ENCODE measurements around the gene EEFSEC. TPM values are rescaled to one million over a fixed set of nuclear protein-coding genes. Genes with fewer than 3 reads are reported as not detected.

The EEFSEC gene
- total RNA-seq, 2 donors from 2014 or later: 15.7 to 18.0 TPM

GRCh38 chr3:128439226-128439625 is 285.9 kb downstream of the EEFSEC start:
- no peak for DNase-seq (ENCODE audit: low spot score)
- Histone ChIP-seq H3K27ac (no peak overlapping the region), H3K27me3 (no peaks in the 10 kb centered on the region), H3K9me3 (no peaks in the 10 kb centered on the region), H3K4me3 (no peak overlapping the region), H3K4me1 (no peaks in the 10 kb centered on the region), H3K36me3 (no peaks in the 10 kb centered on the region)
- no peak for TF ChIP-seq CTCF (IDR thresholded peaks at IDR 0.05)

GRCh38 chr3:128442070-128442469 is 288.8 kb downstream of the EEFSEC start:
- TF ChIP-seq CTCF (IDR thresholded peaks at IDR 0.05): no peak
- no peak for DNase-seq (ENCODE audit: low spot score)

GRCh38 chr3:128442949-128443348 is 289.7 kb downstream of the EEFSEC start:
- no peaks in the 10 kb centered on the region for H3K36me3 ChIP-seq
- H3K4me3 ChIP-seq: no peak overlapping the region
- no peak overlapping the region for H3K27ac ChIP-seq
- no peaks in the 10 kb centered on the region for H3K9me3 ChIP-seq
- no peaks in the 10 kb centered on the region for H3K4me1 ChIP-seq
- no peaks in the 10 kb centered on the region for H3K27me3 ChIP-seq
- DNase-seq (ENCODE audit: low spot score): no peak
- TF ChIP-seq CTCF (IDR thresholded peaks at IDR 0.05): no peak

More at GRCh38 chr3:128442070-128442469, 288.8 kb downstream of the EEFSEC start:
- Histone ChIP-seq H3K27me3 (no peaks in the 10 kb centered on the region), H3K27ac (no peak overlapping the region), H3K9me3 (no peaks in the 10 kb centered on the region), H3K36me3 (no peaks in the 10 kb centered on the region), H3K4me1 (no peaks in the 10 kb centered on the region), H3K4me3 (no peak overlapping the region)

- Histone ChIP-seq H3K27ac (no peak overlapping the region), H3K9me3 (no peaks in the 10 kb centered on the region), H3K4me1 (no peaks in the 10 kb centered on the region), H3K27me3 (no peaks in the 10 kb centered on the region), H3K4me3 (no peak overlapping the region), H3K36me3 (no peaks in the 10 kb centered on the region)
- TF ChIP-seq CTCF (IDR thresholded peaks at IDR 0.05): no peak
- DNase-seq (ENCODE audit: low spot score): no peak
Measured at GRCh38 chr3:128443771-128444170, 290.5 kb downstream of the EEFSEC start.

GRCh38 chr3:128445357-128445756 is 292.1 kb downstream of the EEFSEC start:
- no peaks in the 10 kb centered on the region for H3K27me3 ChIP-seq
- no peak for DNase-seq (ENCODE audit: low spot score)
- H3K36me3 ChIP-seq: no peaks in the 10 kb centered on the region
- TF ChIP-seq CTCF (IDR thresholded peaks at IDR 0.05): no peak
- H3K4me3 ChIP-seq: no peak overlapping the region
- no peaks in the 10 kb centered on the region for H3K4me1 ChIP-seq
- no peaks in the 10 kb centered on the region for H3K9me3 ChIP-seq
- no peak overlapping the region for H3K27ac ChIP-seq

GRCh38 chr3:128446821-128447220 is 293.5 kb downstream of the EEFSEC start:
- no peaks in the 10 kb centered on the region for H3K36me3 ChIP-seq
- H3K4me3 ChIP-seq: no peak overlapping the region
- H3K27ac ChIP-seq: no peak overlapping the region
- DNase-seq (ENCODE audit: low spot score): no peak
- no peak for TF ChIP-seq CTCF (IDR thresholded peaks at IDR 0.05)
- H3K9me3 ChIP-seq: no peaks in the 10 kb centered on the region
- H3K27me3 ChIP-seq: no peaks in the 10 kb centered on the region
- no peaks in the 10 kb centered on the region for H3K4me1 ChIP-seq
